Muscle layer of colon (tissue), 2 donors: ENCODE measurements around the gene TMC1.
A peak's percentile ranks its signal among the peaks of the same experiment; 100 is the strongest.
"Not testable (repeated sequence)": the region's sequence is repeated elsewhere in the genome, so short reads cannot be mapped to it uniquely, and the experiment has no call there.

ENCODE experiments used
- H3K27ac ChIP-seq: one replicate; pipeline ENCODE4 v1.7.0; 2013; ENCODE audit warnings: low read depth, mild to moderate bottlenecking, low read length, moderate library complexity
- H3K27me3 ChIP-seq, 2 donors: one replicate each; pipeline ENCODE4 v1.7.0; 2013; ENCODE audit warnings: low read length in 2 of 2, mild to moderate bottlenecking in 2 of 2; ENCODE audit not compliant: insufficient read depth in 2 of 2, control insufficient read depth in 1 of 2
- H3K36me3 ChIP-seq: one replicate; pipeline ENCODE4 v1.7.0; 2013; ENCODE audit warnings: mild to moderate bottlenecking, low read length; ENCODE audit not compliant: insufficient read depth
- H3K4me1 ChIP-seq: one replicate; pipeline ENCODE4 v1.7.0; 2013; ENCODE audit warnings: mild to moderate bottlenecking, low read length; ENCODE audit not compliant: insufficient read depth
- H3K4me3 ChIP-seq, 2 donors: one replicate each; pipeline ENCODE4 v1.7.0; 2013; ENCODE audit warnings: low read length in 2 of 2, low read depth in 1 of 2, mild to moderate bottlenecking in 1 of 2, moderate library complexity in 1 of 2
- H3K9ac ChIP-seq: one replicate; pipeline ENCODE4 v1.7.0; 2013; ENCODE audit warnings: low read length
- H3K9me3 ChIP-seq: one replicate; pipeline ENCODE4 v1.7.0; 2013; ENCODE audit warnings: mild to moderate bottlenecking, low read length
- donor health status: abdominal sarcoma.
- donor health status: Adenocarcinoma of cecum.

Gene TMC1

DNA sequence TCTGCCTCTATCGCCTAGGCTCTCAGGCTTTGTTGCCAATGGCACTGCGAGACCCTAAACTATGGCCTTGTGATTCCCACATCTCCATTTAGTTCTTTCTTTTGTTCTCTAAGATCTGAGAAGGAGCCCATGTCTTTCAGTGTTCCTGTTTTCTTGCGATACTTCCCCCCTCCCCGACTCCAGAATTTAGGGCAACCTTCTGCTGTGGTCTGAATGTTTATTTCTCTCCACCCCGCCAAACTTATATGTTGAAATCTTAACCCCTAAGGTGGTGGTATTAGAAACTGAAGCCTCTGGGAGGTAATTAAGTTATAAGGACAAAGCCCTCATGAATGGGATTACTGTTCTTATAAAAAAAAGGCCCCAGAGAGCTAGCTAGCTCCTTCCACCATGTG, 6.4 kb downstream of the TMC1 start:
- peak overlapping the region; percentile 12 to 35 for H3K4me3 ChIP-seq
- H3K9me3 ChIP-seq = no peaks in the 10 kb centered on the region
- peak overlapping the region; percentile 60 for H3K27ac ChIP-seq
- H3K36me3 ChIP-seq = no peaks in the 10 kb centered on the region
- H3K27me3 ChIP-seq = no peaks in the 10 kb centered on the region
- peaks cover 24% of the 10 kb centered on the region for H3K4me1 ChIP-seq
- H3K9ac ChIP-seq = peak overlapping the region; percentile 31

DNA sequence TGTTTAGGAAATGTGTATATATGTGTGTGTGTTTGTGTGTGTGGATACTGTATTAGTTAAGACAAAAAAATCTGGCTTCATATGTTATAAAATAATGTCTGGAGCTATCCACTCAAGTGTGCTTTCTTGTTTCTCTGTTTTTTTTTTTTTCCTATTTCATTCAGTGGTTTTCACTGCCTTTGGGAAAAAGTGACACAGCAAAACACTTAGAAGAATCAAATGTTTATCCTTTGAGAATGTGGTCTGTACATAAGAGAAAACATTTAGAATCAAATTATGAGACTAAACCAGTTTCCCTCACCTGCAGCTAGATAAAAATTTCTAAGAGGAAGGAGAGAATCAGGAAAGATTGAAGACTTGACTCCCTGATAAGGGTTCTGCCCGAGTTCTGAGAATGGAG, 8.1 kb downstream of the TMC1 start:
- no peaks in the 10 kb centered on the region for H3K36me3 ChIP-seq
- no peaks in the 10 kb centered on the region for H3K27me3 ChIP-seq
- H3K9me3 ChIP-seq = no peaks in the 10 kb centered on the region
- no peak overlapping the region for H3K9ac ChIP-seq
- H3K4me1 ChIP-seq = peaks cover 35% of the 10 kb centered on the region
- no peak overlapping the region for H3K4me3 ChIP-seq
- H3K27ac ChIP-seq = no peak overlapping the region

DNA sequence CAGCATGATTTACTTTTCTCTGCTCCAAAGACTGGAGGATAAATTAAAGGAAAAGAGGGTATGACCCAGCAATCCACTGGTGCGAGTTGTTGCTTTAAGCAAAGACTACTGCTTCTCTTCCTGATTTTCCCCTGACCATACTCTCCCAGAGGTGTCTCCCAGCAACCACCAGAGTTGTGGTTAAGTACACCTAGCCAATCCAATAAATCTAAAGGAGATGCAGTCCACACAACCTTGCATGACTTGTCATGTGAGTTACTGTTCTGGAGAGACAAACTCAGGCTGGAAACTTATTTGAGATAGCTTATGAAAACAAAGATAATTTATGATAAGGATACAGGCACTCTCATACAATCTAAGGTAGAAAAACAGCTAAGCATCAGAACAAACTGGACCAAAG, 11.9 kb downstream of the TMC1 start:
- Histone ChIP-seq H3K27ac (peak overlapping the region; percentile 23), H3K36me3 (no peaks in the 10 kb centered on the region), H3K4me3 (no peak overlapping the region), H3K9me3 (no peaks in the 10 kb centered on the region), H3K9ac (no peak overlapping the region), H3K27me3 (no peaks in the 10 kb centered on the region), H3K4me1 (peaks cover 15% of the 10 kb centered on the region)

DNA sequence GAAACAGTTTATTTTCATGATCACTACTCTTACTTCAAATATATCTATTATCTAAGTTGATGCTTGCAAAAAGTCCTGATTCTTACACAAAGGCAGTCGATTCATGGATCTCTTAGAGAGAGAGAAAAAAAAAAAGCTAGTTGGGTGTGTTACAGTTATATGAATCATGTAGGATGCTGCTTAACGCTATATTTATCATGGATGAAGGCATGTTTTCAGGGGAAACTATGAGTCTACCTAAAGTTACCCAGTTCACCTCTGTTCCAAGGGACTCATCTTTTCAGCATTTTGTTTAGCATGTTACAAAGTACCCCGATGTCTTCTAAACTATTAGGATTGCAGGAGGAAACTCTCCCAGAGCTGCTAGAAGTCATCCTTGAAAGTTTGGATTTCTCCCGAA, 13.5 kb downstream of the TMC1 start:
- Histone ChIP-seq H3K27ac (no peak overlapping the region), H3K9ac (no peak overlapping the region), H3K9me3 (no peaks in the 10 kb centered on the region), H3K4me3 (no peak overlapping the region), H3K27me3 (no peaks in the 10 kb centered on the region), H3K4me1 (peaks cover 15% of the 10 kb centered on the region), H3K36me3 (no peaks in the 10 kb centered on the region)

DNA sequence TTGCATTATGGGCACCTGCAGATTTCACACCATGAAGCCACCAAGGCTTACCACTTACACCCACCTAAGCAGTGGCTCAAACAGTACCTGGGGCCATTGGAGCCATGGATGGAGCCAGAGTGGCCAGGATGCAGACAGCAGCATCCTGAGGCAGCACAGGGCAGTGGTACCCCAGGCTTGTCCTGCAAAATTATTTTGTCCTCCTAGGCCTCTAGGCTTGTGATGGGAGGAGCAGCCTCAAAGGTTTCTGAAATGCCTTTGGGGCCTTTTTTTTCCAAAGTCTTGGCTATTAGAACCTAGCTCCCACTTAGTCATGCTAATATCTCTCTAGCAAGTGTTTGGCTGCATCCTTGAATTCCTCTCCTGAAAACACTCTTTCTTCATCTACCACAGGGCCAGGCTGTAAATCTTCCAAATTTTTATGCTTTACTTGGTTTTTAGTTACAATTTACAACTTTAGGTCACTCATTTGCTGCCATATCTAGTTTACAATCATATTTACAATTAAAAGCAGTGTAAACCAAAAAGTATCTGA, 15.7 kb downstream of the TMC1 start:
- H3K9me3 ChIP-seq = no peaks in the 10 kb centered on the region

DNA sequence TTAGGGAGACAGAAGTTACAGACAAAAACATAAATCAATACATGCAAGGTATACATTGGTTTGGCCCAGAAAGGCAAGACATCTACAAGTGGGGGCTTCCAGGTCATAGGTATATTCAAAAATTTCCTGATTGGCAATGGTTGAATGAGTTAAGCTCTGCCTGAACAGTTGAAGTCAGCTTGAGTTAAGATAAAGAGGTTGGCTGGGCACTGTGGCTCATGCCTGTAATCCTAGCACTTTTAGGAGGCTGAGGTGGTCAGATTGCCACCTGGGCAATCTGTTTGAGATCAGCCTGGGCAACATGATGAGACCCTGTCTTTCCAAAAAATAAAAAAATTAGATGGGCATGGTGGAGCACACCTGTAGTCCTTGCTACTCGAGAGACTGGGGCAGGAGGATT, 16.3 kb downstream of the TMC1 start:
- no peaks in the 10 kb centered on the region for H3K9me3 ChIP-seq
- no peak overlapping the region for H3K27ac ChIP-seq
- H3K27me3 ChIP-seq = no peaks in the 10 kb centered on the region
- H3K9ac ChIP-seq = no peak overlapping the region
- H3K36me3 ChIP-seq = no peaks in the 10 kb centered on the region
- no peak overlapping the region for H3K4me3 ChIP-seq
- H3K4me1 ChIP-seq = peaks cover 12% of the 10 kb centered on the region

More for the DNA sequence above, 15.7 kb downstream of the TMC1 start:
- H3K9ac ChIP-seq = no peak overlapping the region
- no peak overlapping the region for H3K27ac ChIP-seq
- H3K36me3 ChIP-seq = no peaks in the 10 kb centered on the region
- peaks cover 15% of the 10 kb centered on the region for H3K4me1 ChIP-seq
- no peak overlapping the region for H3K4me3 ChIP-seq
- H3K27me3 ChIP-seq = no peaks in the 10 kb centered on the region

DNA sequence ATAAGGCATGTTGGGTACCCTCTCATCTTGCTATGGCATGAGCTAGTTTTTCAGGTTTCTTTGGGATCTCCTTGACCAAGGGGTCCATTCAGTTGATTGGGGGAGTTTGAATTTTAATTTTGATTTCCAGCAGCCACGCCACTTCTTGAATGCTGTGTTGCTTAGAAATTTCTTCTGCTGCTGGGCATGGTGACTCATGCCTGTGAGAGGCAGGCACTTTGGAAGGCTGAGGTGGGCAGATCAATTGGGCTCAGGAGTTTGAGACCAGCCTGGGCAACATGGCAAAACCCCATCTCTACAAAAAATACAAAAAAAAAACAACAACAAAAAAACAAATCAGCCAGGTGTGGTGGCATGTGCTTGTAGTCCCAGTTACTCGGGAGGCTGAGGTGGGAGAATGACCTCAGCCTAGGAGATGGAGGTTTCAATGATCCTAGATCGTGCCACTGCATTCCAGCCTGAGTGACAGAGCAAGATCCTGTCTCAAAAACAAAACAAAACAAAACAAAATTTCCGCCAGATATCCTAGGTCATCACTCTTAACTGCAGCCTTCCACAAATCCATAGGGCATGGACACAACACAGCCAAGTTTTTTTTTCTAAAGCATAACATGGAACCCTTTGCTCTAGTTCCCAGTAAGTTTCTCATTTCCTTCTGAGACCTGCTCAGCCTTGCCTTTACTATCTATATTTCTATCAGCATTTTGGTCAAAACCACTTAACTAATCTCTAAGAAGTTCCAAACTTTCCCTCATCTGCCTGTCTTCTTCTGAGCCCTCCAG, 17.7 kb downstream of the TMC1 start:
- Histone ChIP-seq H3K9me3 (no peaks in the 10 kb centered on the region), H3K36me3 (no peaks in the 10 kb centered on the region), H3K4me1 (no peaks in the 10 kb centered on the region), H3K9ac (no peak overlapping the region), H3K27ac (no peak overlapping the region), H3K4me3 (no peak overlapping the region), H3K27me3 (no peaks in the 10 kb centered on the region)

DNA sequence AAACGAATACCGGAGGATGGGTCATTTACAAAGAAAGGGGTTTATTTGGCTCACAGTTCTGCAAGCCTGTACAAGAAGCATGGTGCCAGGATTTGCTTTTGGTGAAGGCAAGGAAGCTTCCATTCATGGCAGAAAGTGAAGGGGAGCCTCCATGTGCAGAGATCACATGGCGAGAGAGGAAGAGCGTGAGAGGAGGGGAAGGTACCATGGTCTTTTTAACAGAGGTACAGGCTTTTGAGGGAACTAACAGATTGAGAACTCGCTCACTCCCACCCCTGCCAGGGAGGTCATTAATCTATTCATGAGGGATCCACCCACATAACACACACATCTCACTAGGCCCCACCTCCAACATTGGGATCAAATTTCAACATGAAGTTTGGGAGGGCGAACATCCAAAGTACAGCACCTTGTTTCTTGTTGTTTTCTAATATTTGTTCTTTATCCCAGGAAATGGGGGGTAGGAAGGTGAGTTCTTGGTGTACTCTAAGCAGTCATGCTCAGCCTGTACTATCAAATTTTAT, 18.5 kb downstream of the TMC1 start:
- H3K9ac ChIP-seq = no peak overlapping the region
- H3K9me3 ChIP-seq = no peaks in the 10 kb centered on the region
- H3K36me3 ChIP-seq = no peaks in the 10 kb centered on the region
- no peaks in the 10 kb centered on the region for H3K27me3 ChIP-seq
- H3K4me1 ChIP-seq = no peaks in the 10 kb centered on the region
- H3K4me3 ChIP-seq = no peak overlapping the region
- no peak overlapping the region for H3K27ac ChIP-seq

DNA sequence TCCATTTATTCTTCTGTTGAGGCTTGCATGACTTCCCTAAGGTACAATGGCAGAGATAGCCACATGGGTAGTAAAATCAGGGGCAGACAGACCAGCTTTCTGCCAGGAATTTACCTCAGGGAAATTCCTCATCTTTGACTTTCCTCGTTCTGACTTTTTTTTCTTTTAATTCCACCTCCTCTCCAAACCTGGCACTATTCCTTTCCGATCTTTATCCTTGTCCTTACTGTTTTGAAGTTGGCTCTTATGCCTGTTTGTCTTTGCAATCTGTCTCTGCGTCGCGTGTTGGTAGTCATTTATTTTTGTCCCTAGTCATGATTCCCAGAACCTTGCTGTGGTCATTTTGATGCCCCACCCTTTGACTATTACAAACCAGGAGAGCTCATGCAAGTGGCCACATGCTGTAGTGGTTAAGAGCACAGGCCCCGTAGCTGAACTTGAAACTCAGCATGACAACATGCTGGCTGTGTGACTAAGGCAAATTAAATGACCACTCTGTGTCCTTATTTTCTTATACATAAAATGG, 19.0 kb downstream of the TMC1 start:
- Histone ChIP-seq H3K27ac (no peak overlapping the region), H3K9ac (no peak overlapping the region), H3K36me3 (no peaks in the 10 kb centered on the region), H3K27me3 (no peaks in the 10 kb centered on the region), H3K9me3 (no peaks in the 10 kb centered on the region), H3K4me1 (no peaks in the 10 kb centered on the region), H3K4me3 (no peak overlapping the region)

DNA sequence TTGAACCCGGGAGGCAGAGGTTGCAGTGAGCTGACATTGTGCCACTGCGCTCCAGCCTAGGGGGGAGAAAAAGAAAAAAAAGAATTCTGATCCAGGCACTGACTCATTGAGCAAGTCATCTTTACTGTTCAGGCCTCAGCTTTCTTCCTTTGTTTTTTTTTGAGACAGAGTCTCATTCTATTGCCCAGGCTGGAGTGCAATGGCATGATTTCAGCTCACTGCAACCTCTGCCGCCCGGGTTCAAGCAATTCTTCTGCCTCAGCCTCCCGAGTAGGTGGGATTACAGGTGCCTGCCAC, 21.1 kb downstream of the TMC1 start:
- not testable (repeated sequence) for H3K27ac ChIP-seq, H3K36me3 ChIP-seq, H3K4me3 ChIP-seq, H3K9ac ChIP-seq, H3K9me3 ChIP-seq, H3K27me3 ChIP-seq, H3K4me1 ChIP-seq

DNA sequence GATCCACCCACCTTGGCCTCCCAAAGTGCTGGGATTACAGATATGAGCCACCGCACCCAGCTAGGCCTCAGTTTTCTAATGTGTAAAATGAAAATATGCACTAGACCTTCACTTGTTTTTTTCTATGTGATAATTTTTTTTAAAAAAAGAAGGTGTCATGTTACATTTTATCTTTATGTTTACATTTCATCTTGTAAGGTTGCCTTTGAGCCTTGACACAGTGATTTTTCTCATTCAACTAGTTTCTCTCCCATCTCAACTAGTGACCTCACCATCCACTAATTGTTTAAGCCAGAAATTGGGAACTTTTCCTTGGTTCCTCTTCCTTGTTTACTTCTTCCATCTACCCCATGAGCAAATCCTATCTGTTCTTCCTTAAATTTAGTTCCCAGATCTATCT, 21.5 kb downstream of the TMC1 start:
- Histone ChIP-seq H3K4me1 (no peaks in the 10 kb centered on the region), H3K4me3 (no peak overlapping the region), H3K27me3 (no peaks in the 10 kb centered on the region), H3K27ac (no peak overlapping the region), H3K9me3 (no peaks in the 10 kb centered on the region), H3K36me3 (no peaks in the 10 kb centered on the region), H3K9ac (no peak overlapping the region)

DNA sequence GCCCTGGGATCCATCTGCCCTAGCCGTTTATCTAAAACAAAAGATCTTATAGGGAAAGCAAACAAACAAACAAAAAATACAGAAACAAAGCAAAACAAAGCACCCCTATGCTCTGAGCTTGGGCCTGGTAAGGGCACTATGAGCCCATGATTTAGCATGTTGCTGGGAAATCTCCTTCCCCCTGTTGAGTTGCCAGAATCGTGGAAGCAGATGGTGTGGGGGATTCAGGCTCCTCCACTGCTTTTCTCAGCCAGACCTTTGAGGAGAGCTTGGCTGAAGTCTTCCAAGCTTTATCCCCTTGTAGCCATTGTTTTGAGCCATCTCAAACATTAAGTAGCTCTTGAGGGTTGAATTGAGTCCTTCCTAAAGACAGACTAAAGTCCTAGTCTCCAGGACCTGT, 29.9 kb downstream of the TMC1 start:
- H3K4me3 ChIP-seq = no peak overlapping the region

More for the DNA sequence above, 29.9 kb downstream of the TMC1 start:
- Histone ChIP-seq H3K27ac (no peak overlapping the region), H3K4me1 (peaks cover 7% of the 10 kb centered on the region), H3K27me3 (no peaks in the 10 kb centered on the region), H3K9me3 (no peaks in the 10 kb centered on the region), H3K9ac (no peak overlapping the region), H3K36me3 (no peaks in the 10 kb centered on the region)
